MCF 10A (cell line): Measurements from ENCODE around the gene ROR1. TPM values are rescaled to one million over a fixed set of nuclear protein-coding genes. Genes with fewer than 3 reads are reported as not detected.
A peak's percentile ranks its signal among the peaks of the same experiment; 100 is the strongest.

Experiments used
- BruUV-seq: library from RNA; stranded (reverse); fragments of 400-500 nt; replicated peaks from 2 replicates; lab custom pipeline; 2021; lab: Mats Ljungman, UMichigan
- CTCF ChIA-PET: fragments of 300-600 bp; sonication (Branson Sonifier 250); formaldehyde crosslinking; extraction: SDS; loops from one replicate; lab custom pipeline; 2021; ENCODE audit warnings: antibody characterized with exemption, inconsistent platforms; lab: Yijun Ruan, JAX
- POLR2A ChIA-PET: fragments of 300-600, 350-650 bp; sonication (Branson Sonifier 250); formaldehyde crosslinking; extraction: SDS; loops from one replicate; lab custom pipeline; 2020; ENCODE audit warnings: antibody characterized with exemption, inconsistent platforms; lab: Yijun Ruan, JAX
- DNase-seq: peaks from one replicate; pipeline ENCODE4 v3.0.0-alpha.2; 2018; ENCODE audit not compliant: unreplicated experiment
- H3K27ac Mint-ChIP-seq: one replicate; pipeline ENCODE4 v1.8.0; 2022; ENCODE audit warnings: mild to moderate bottlenecking, low read depth, mixed read lengths; ENCODE audit not compliant: unreplicated experiment
- H3K27me3 Mint-ChIP-seq: one replicate; pipeline ENCODE4 v1.8.0; 2022; ENCODE audit warnings: mixed read lengths; ENCODE audit not compliant: insufficient read depth, unreplicated experiment
- H3K36me3 Mint-ChIP-seq: one replicate; pipeline ENCODE4 v1.8.0; 2022; ENCODE audit warnings: mild to moderate bottlenecking, moderate library complexity, mixed read lengths; ENCODE audit not compliant: insufficient read depth, unreplicated experiment
- H3K4me1 Mint-ChIP-seq: one replicate; pipeline ENCODE4 v1.8.0; 2022; ENCODE audit warnings: mixed read lengths; ENCODE audit not compliant: insufficient read depth, unreplicated experiment
- H3K4me3 Mint-ChIP-seq: one replicate; pipeline ENCODE4 v1.8.0; 2022; ENCODE audit warnings: mild to moderate bottlenecking, moderate library complexity, mixed read lengths; ENCODE audit not compliant: unreplicated experiment
- H3K9me3 Mint-ChIP-seq: one replicate; pipeline ENCODE4 v1.8.0; 2022; ENCODE audit warnings: mixed read lengths; ENCODE audit not compliant: unreplicated experiment
- intact Hi-C: fragments of 100-400 bp; cut with micrococcal nuclease; formaldehyde crosslinking; loops from 2 replicates; pipeline ENCODE4 v1.14.1; 2022
- total RNA-seq: library from RNA; stranded (reverse); gene quantifications from 2 replicates; pipeline ENCODE4 v1.2.3, GENCODE V29; 2022
- TF ChIP-seq, protein P1 (sequence below): fragments of 200-600 bp; IDR thresholded peaks from one replicate; pipeline ENCODE4 v1.8.0; 2022; ENCODE audit warnings: antibody characterized with exemption, mild to moderate bottlenecking; ENCODE audit not compliant: unreplicated experiment

The ROR1 gene
- total RNA-seq, 1 experiment from 2014 or later: 4.6 TPM

DNA sequence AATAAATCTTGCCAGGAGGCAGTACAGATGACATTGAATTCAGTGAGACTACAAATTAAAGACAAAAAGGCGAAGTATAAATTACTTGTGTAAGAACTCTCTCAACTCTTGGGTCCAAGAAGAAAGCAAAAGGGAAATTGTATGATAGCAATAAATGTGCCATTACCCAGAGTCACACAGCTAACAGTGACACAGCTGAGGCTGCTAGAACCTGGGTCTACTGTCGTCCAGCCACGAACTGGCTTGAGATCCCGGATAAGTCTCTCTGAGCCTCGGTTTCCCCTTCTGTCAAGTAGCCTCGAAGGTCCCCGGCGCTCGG lies 362 bp upstream of the ROR1 start:
- H3K9me3 Mint-ChIP-seq: no peaks in the 10 kb centered on the region
- POLR2A ChIA-PET: interaction anchor here (0.7 to 2.6 kb wide), 13 partner anchors 10 to 371 kb away, joined by 3 to 14 read pairs (median 4); no protein-coding TSS in a partner anchor
- no peak for DNase-seq
- H3K27ac Mint-ChIP-seq: no peak overlapping the region
- CTCF ChIA-PET: interaction anchor here (0.5 to 3.4 kb wide), 20 partner anchors 9 to 474 kb away, joined by 3 to 22 read pairs (median 5); no protein-coding TSS in a partner anchor
- TF ChIP-seq, protein P1, sequence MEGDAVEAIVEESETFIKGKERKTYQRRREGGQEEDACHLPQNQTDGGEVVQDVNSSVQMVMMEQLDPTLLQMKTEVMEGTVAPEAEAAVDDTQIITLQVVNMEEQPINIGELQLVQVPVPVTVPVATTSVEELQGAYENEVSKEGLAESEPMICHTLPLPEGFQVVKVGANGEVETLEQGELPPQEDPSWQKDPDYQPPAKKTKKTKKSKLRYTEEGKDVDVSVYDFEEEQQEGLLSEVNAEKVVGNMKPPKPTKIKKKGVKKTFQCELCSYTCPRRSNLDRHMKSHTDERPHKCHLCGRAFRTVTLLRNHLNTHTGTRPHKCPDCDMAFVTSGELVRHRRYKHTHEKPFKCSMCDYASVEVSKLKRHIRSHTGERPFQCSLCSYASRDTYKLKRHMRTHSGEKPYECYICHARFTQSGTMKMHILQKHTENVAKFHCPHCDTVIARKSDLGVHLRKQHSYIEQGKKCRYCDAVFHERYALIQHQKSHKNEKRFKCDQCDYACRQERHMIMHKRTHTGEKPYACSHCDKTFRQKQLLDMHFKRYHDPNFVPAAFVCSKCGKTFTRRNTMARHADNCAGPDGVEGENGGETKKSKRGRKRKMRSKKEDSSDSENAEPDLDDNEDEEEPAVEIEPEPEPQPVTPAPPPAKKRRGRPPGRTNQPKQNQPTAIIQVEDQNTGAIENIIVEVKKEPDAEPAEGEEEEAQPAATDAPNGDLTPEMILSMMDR: no peak
- intact Hi-C loops: loop anchor here (1.0 to 10.0 kb wide), 7 partner anchors 81 to 470 kb away; no protein-coding TSS in a partner anchor
- H3K27me3 Mint-ChIP-seq: no peaks in the 10 kb centered on the region
- peak overlapping the region; percentile 93 for H3K4me3 Mint-ChIP-seq
- peaks cover 16% of the 10 kb centered on the region for H3K4me1 Mint-ChIP-seq
- no peaks in the 10 kb centered on the region for H3K36me3 Mint-ChIP-seq
- BruUV-seq: no TSS peak

DNA sequence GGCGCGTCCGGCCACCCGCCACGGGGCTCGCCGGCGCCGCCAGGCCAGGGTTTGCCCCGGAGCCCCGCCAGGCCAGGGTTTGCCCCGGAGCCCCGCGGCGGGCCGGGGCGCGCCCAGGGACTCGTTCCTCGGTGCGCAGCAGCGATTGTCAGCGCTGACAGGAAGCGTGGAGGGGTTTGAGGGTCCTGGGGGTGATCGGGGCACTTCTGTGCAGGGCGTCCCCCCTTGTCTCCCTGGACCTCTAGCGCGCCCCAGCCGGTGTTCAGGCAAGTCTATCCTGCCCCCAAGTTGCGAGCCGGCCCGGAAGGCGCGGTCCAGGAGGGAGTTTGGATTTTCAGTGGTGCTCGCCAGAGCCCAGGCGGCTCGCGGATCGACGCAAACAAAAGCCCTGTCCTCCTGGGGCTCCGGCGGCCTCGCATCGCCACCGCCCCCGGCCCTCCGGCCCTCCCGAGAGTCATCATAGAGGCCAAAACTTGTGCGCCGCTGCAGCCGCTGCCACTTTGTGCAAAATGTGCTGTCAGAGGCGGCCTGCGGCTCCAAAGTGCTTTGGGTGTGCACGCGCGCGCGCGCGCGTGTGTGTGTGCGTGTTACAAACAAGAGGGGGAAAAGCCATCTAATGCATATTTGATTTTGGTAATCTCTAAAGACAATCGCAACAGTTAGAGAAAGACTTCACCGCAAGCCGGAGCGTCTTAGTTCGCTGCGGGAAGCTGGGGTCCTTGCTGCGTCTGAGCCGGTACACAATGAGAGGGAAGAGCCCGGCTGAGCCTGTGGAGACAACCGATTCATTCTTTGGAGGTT lies 1.0 kb downstream of the ROR1 start:
- no TSS peak for BruUV-seq
- H3K4me1 Mint-ChIP-seq: peaks cover 16% of the 10 kb centered on the region

DNA sequence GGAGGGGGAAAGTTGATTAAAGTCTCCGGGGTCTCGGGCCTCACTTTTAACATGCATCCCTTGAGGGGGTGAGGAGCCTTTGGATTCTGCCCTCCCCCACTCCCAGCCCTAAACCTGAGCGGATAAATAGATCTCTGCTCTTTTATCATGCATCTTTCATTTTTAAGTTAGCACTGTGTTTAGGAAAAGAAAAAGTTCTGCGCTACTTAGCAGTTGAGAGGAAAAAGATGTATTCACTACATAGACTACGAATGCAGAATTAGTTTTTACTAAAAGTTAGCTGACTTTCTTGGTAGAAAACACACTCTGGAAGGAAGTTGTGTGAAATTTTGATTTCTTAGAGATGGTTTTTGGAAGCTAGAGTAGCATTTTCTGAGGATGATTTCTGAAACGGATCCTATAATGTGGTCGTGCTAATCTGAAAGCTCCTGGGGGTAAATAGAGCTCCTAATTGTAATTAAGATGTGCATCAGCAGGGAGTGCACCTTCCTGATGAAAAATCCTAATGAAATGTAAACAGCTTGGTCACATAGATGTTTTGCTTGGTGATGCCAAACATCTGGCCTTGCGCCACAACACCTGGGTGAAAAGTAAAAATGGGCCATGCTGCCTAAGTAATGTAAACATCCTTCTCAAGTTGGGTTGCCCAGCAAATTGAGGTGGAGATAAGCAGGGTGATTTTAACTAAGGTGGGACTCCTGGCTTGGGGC lies 1.8 kb downstream of the ROR1 start:
- Mint-ChIP-seq H3K4me1 (peaks cover 16% of the 10 kb centered on the region), H3K4me3 (peak overlapping the region; percentile 93), H3K36me3 (peaks cover 5% of the 10 kb centered on the region), H3K9me3 (no peaks in the 10 kb centered on the region), H3K27me3 (no peaks in the 10 kb centered on the region), H3K27ac (peak overlapping the region; percentile 29)
- BruUV-seq: TSS peak; percentile 23
- intact Hi-C loops: loop anchor here (1.0 to 10.0 kb wide), 3 partner anchors 162 to 358 kb away; no protein-coding TSS in a partner anchor
- peak; percentile 20 for DNase-seq
- CTCF ChIA-PET: interaction anchor here (0.6 to 1.5 kb wide), 6 partner anchors 11 to 399 kb away, joined by 3 to 14 read pairs (median 4); no protein-coding TSS in a partner anchor
- POLR2A ChIA-PET: interaction anchor here (0.6 to 2.6 kb wide), 18 partner anchors 15 to 479 kb away, joined by 3 to 18 read pairs (median 4); no protein-coding TSS in a partner anchor
- TF ChIP-seq, protein P1: no peak

More for the DNA sequence above, 1.0 kb downstream of the ROR1 start:
- H3K27ac Mint-ChIP-seq: peak overlapping the region; percentile 29
- TF ChIP-seq, protein P1: no peak
- peaks cover 5% of the 10 kb centered on the region for H3K36me3 Mint-ChIP-seq
- ChIA-PET POLR2A (interaction anchor here (0.7 to 2.6 kb wide), 16 partner anchors 14 to 386 kb away, joined by 3 to 18 read pairs (median 4); no protein-coding TSS in a partner anchor), CTCF (interaction anchor here (0.6 to 3.4 kb wide), 19 partner anchors 12 to 472 kb away, joined by 3 to 22 read pairs (median 4); no protein-coding TSS in a partner anchor)
- H3K9me3 Mint-ChIP-seq: no peaks in the 10 kb centered on the region
- peak; percentile 52 for DNase-seq
- H3K4me3 Mint-ChIP-seq: peak overlapping the region; percentile 93
- intact Hi-C loops: loop anchor here (1.0 to 10.0 kb wide), 5 partner anchors 147 to 389 kb away; no protein-coding TSS in a partner anchor
- H3K27me3 Mint-ChIP-seq: no peaks in the 10 kb centered on the region
